ENCODE data around the gene SIK3. TPM values are rescaled to one million over a fixed set of nuclear protein-coding genes. Genes with fewer than 3 reads are reported as not detected.
A peak's percentile ranks its signal among the peaks of the same experiment; 100 is the strongest.
"Not testable (repeated sequence)": the region's sequence is repeated elsewhere in the genome, so short reads cannot be mapped to it uniquely, and the experiment has no call there.

The SIK3 gene
- total RNA-seq, 2 experiments from 2014 or later = 37.5 to 39.6 TPM

DNA sequence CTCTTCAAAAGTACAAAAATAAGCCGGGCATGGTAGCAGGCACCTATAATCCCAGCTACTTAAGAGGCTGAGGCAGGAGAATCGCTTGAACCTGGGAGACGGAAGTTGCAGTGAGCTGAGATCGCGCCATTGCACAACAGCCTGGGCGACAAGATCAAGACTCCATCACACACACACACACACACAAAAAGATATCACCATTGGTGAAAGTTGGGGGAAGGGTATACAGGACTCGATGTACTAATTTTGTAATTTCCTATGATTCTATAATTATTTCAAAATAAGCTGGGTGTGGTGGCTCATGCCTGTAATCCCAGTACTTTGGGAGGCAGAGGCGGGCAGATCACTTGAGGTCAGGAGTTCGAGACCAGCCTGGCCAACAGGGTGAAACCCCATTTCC is 48.1 kb downstream of the SIK3 start:
- CTCF ChIA-PET = interaction anchor here (0.9 to 1.3 kb wide), 4 partner anchors 9 to 102 kb away, joined by 3 to 4 read pairs (median 4); no protein-coding TSS in a partner anchor
- H3K4me1 Mint-ChIP-seq = not testable (repeated sequence)

DNA sequence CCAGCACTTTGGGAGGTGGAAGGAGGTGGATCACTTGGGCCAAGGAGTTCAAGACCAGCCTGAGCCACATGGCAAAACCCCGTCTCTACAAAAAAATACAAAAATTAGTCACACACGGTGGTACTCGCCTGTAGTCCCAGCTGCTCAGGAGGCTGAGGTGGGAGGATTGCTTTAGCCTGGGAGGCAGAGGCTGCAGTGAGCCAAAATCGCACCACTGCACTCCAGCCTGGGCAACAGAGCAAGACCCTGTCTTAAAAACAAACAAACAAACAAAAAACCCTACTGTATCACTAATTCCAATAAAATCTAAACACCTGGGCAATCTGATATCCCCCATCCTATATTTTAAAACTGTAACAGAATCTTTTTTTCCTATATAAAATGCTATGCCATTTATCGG is 51.6 kb downstream of the SIK3 start:
- DNase-seq; H3K4me3 Mint-ChIP-seq; H3K27ac Mint-ChIP-seq; H3K36me3 Mint-ChIP-seq (ENCODE audit: low read depth); POLR2A ChIA-PET; H3K27me3 Mint-ChIP-seq; H3K9me3 Mint-ChIP-seq: not testable (repeated sequence)
- CTCF ChIA-PET = interaction anchor here (0.6 kb wide), 1 partner anchor 21 kb away, joined by 4 read pairs; no protein-coding TSS in a partner anchor
- H3K4me1 Mint-ChIP-seq = peaks cover 14% of the 10 kb centered on the region

More for the DNA sequence above, 48.1 kb downstream of the SIK3 start:
- DNase-seq; H3K4me3 Mint-ChIP-seq; H3K36me3 Mint-ChIP-seq (ENCODE audit: low read depth); H3K27me3 Mint-ChIP-seq; H3K27ac Mint-ChIP-seq; H3K9me3 Mint-ChIP-seq: not testable (repeated sequence)
- POLR2A ChIA-PET = interaction anchor here (0.6 kb wide), 1 partner anchor 31 kb away, joined by 6 read pairs; no protein-coding TSS in a partner anchor

DNA sequence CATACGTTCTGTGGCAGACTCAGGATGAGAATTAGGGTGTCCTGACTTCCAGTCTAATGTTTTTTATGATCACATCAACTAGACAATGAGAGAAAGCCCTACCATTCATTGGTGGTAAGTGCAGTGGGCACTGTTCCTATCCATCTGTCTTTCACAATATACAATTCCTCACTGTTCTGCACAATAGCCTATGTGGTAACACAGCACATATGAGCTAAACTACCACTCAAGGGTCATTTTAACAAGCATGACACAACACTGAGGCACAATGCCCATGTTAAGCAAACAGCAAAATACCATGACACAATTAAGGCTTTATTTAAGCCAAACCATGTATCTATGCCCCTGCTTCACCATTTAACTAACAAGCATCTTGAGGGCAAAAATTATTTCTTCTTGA is 52.3 kb downstream of the SIK3 start:
- no peaks in the 10 kb centered on the region for H3K27me3 Mint-ChIP-seq
- H3K27ac Mint-ChIP-seq = no peak overlapping the region
- no peak for DNase-seq
- POLR2A ChIA-PET = no interaction called here
- no peaks in the 10 kb centered on the region for H3K9me3 Mint-ChIP-seq
- peaks cover 1% of the 10 kb centered on the region for H3K36me3 Mint-ChIP-seq (ENCODE audit: low read depth)
- CTCF ChIA-PET = interaction anchor here (1.3 kb wide), 3 partner anchors 11 to 138 kb away, joined by 3 to 5 read pairs (median 4); no protein-coding TSS in a partner anchor
- no peak overlapping the region for H3K4me3 Mint-ChIP-seq
- peaks cover 14% of the 10 kb centered on the region for H3K4me1 Mint-ChIP-seq

GRCh38 chr11:117045196-117045595 is 53.0 kb downstream of the SIK3 start:
- POLR2A ChIA-PET = no interaction called here
- H3K4me3 Mint-ChIP-seq = no peak overlapping the region

DNA sequence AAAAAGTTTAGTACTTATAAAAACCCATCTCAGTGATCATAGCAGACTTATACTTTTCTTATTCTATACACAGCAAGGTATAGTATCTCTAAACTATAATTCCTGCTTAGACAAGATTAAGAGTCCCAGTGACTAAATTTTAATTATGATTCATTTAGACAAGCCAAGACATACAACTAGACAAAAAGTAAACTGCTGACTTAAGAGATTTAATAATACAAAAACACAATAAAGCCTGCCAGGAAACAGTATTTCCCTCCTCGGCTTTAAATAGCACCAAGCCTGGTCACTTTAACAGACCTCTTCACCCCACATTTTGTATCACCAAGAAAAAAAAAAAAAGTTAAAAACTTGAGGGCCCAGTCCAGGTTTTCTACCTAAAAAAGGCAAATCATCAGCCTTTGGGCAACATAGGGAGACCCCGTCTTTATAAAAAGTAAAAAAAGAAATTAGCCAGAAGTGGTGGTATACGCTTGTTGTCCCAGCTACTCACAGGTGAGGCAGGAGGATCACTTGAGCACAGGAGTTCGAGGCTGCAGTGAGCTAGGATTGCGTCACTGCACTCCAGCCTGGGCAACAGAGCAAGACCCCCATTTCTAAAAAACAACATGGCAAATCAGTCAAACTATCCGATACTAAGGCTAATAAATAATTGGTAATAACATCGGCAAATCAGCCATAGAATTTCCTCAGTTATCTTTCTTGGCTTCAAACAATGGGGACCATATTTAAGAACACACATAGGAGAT is 53.8 kb downstream of the SIK3 start:
- CTCF ChIA-PET = interaction anchor here (0.6 to 1.3 kb wide), 6 partner anchors 13 to 485 kb away, joined by 3 to 5 read pairs (median 4); no protein-coding TSS in a partner anchor
- DNase-seq = no peak
- Mint-ChIP-seq H3K27ac (no peak overlapping the region), H3K27me3 (no peaks in the 10 kb centered on the region), H3K4me1 (peaks cover 22% of the 10 kb centered on the region), H3K9me3 (no peaks in the 10 kb centered on the region), H3K36me3 (ENCODE audit: low read depth) (peaks cover 1% of the 10 kb centered on the region), H3K4me3 (no peak overlapping the region)
- POLR2A ChIA-PET = no interaction called here

More at GRCh38 chr11:117045196-117045595, 53.0 kb downstream of the SIK3 start:
- CTCF ChIA-PET = interaction anchor here (0.6 to 1.3 kb wide), 4 partner anchors 12 to 137 kb away, joined by 3 to 5 read pairs (median 4); no protein-coding TSS in a partner anchor
- Mint-ChIP-seq H3K4me1 (peaks cover 17% of the 10 kb centered on the region), H3K27ac (no peak overlapping the region), H3K9me3 (no peaks in the 10 kb centered on the region), H3K36me3 (ENCODE audit: low read depth) (peaks cover 1% of the 10 kb centered on the region), H3K27me3 (no peaks in the 10 kb centered on the region)
- no peak for DNase-seq

DNA sequence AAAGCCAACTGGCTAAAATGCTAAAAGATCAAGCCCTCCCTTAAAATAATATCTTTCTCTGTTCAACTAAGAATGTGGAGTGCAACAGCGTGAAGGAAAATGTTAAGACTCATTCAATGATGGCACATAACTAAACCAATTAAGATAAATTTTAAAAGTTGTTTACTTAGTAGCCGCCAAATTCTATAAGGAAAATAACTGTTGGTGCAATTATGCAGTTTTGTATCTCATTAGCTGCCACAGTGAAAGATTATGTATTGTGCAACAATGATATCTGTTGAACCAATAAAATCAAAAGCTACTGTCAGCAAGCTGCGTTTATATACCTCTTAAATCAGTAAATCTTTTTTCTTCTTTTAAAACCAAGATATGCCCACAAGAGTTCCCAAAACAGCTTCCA is 55.5 kb downstream of the SIK3 start:
- Mint-ChIP-seq H3K27me3 (no peaks in the 10 kb centered on the region), H3K9me3 (no peaks in the 10 kb centered on the region), H3K36me3 (ENCODE audit: low read depth) (peaks cover 1% of the 10 kb centered on the region), H3K27ac (no peak overlapping the region), H3K4me3 (no peak overlapping the region), H3K4me1 (peaks cover 29% of the 10 kb centered on the region)
- ChIA-PET POLR2A (no interaction called here), CTCF (interaction anchor here (0.5 kb wide), 1 partner anchor 13 kb away, joined by 3 read pairs; no protein-coding TSS in a partner anchor)
- DNase-seq = no peak

- Mint-ChIP-seq H3K27me3 (no peaks in the 10 kb centered on the region), H3K9me3 (no peaks in the 10 kb centered on the region), H3K4me3 (no peak overlapping the region), H3K27ac (no peak overlapping the region), H3K36me3 (ENCODE audit: low read depth) (peaks cover 3% of the 10 kb centered on the region), H3K4me1 (peaks cover 40% of the 10 kb centered on the region)
- ChIA-PET CTCF (interaction anchor here (0.5 to 1.9 kb wide), 9 partner anchors 11 to 204 kb away, joined by 3 to 7 read pairs (median 3); no protein-coding TSS in a partner anchor), POLR2A (no interaction called here)
- DNase-seq = no peak
These were observed 58.3 kb downstream of the SIK3 start for GRCh38 chr11:117039900-117040299.

DNA sequence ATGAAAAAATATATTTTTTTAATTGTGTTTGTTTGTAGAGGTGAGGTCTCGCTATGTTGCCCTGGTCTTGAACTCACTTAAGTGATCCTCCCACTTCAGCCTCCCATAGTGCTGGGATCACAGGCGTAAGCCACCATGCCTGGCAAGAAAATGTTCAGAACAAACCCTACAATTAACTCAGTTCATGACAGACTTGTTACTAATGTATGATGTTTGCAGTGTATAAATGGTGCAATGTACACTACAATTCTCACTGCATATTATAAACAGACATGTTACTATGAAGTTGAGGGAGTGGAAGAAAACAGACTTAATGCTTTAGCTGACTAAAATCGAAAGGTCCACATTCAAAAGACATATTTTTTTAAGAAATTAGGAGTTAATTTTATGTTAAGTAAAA is 59.0 kb downstream of the SIK3 start:
- Mint-ChIP-seq H3K9me3 (no peaks in the 10 kb centered on the region), H3K27ac (no peak overlapping the region), H3K36me3 (ENCODE audit: low read depth) (peaks cover 3% of the 10 kb centered on the region), H3K4me1 (peaks cover 36% of the 10 kb centered on the region), H3K4me3 (no peak overlapping the region), H3K27me3 (no peaks in the 10 kb centered on the region)
- CTCF ChIA-PET = interaction anchor here (0.5 to 1.9 kb wide), 6 partner anchors 11 to 302 kb away, joined by 3 to 7 read pairs (median 4); no protein-coding TSS in a partner anchor
- no peak for DNase-seq
- POLR2A ChIA-PET = no interaction called here

GRCh38 chr11:117037975-117038350 is 60.3 kb downstream of the SIK3 start:
- POLR2A ChIA-PET = no interaction called here
- Mint-ChIP-seq H3K36me3 (ENCODE audit: low read depth) (peaks cover 3% of the 10 kb centered on the region), H3K4me1 (peaks cover 32% of the 10 kb centered on the region), H3K27ac (peak overlapping the region; percentile 15), H3K27me3 (no peaks in the 10 kb centered on the region), H3K4me3 (no peak overlapping the region), H3K9me3 (no peaks in the 10 kb centered on the region)
- no peak for DNase-seq
- CTCF ChIA-PET = no interaction called here

DNA sequence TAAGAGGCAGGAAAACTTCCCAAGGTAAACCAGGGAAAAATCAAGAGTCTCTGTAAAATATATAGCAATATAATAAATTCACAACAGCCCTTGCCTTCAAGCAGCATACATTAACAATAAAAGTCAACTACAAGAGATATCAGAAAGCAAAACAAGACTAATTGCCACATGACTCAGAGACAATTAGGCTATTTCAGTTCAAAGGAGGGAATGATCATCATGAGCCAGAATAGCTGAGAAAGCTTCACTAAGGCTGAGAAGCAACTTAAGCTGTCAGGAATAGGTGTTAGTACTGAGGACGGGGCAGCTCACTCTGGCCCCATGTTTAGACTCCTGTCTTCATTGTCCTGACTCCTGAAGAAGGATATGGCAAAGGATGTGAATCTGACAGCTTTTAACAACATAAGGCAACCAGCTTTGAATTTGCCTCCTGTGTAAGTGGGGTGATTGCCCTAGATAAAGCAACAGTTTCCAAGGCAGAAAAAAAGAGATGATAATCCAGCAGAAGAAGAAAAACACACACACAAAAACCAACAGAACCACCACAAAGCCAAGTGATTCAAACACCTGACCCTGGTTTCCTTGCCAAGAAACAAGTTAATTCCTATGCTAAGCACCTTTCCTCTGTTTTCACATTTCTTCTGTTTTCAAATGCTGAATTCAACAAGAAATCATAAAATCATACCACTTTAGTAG is 60.8 kb downstream of the SIK3 start:
- peak overlapping the region; percentile 15 for H3K27ac Mint-ChIP-seq
- no peak for DNase-seq

GRCh38 chr11:117034901-117035300 is 63.3 kb downstream of the SIK3 start:
- Mint-ChIP-seq H3K27me3 (no peaks in the 10 kb centered on the region), H3K36me3 (ENCODE audit: low read depth) (peaks cover 2% of the 10 kb centered on the region), H3K27ac (no peak overlapping the region), H3K4me1 (peaks cover 21% of the 10 kb centered on the region), H3K4me3 (no peak overlapping the region), H3K9me3 (no peaks in the 10 kb centered on the region)
- CTCF ChIA-PET = interaction anchor here (0.5 kb wide), 1 partner anchor 96 kb away, joined by 5 read pairs; no protein-coding TSS in a partner anchor
- POLR2A ChIA-PET = no interaction called here
- DNase-seq = no peak

More for the DNA sequence above, 60.8 kb downstream of the SIK3 start:
- Mint-ChIP-seq H3K36me3 (ENCODE audit: low read depth) (peaks cover 2% of the 10 kb centered on the region), H3K4me3 (no peak overlapping the region), H3K9me3 (no peaks in the 10 kb centered on the region), H3K4me1 (peaks cover 32% of the 10 kb centered on the region), H3K27me3 (no peaks in the 10 kb centered on the region)
- POLR2A ChIA-PET = no interaction called here
- CTCF ChIA-PET = no interaction called here

GRCh38 chr11:117026593-117027330 is 71.5 kb downstream of the SIK3 start:
- peaks cover 40% of the 10 kb centered on the region for H3K4me1 Mint-ChIP-seq
- H3K36me3 Mint-ChIP-seq (ENCODE audit: low read depth) = peaks cover 6% of the 10 kb centered on the region
- no peak overlapping the region for H3K27ac Mint-ChIP-seq
- no peaks in the 10 kb centered on the region for H3K27me3 Mint-ChIP-seq
- ChIA-PET CTCF (interaction anchor here (1.7 kb wide), 1 partner anchor 13 kb away, joined by 7 read pairs; no protein-coding TSS in a partner anchor), POLR2A (no interaction called here)
- no peaks in the 10 kb centered on the region for H3K9me3 Mint-ChIP-seq
- H3K4me3 Mint-ChIP-seq = no peak overlapping the region
- no peak for DNase-seq
